Lung (tissue), 12 donors: ENCODE results near the gene ACACA. TPM values are rescaled to one million over a fixed set of nuclear protein-coding genes. Genes with fewer than 3 reads are reported as not detected.

ENCODE experiments used
- ATAC-seq: fragments of 200-7000 bp; cut with Tn5 transposase; one replicate; pipeline ENCODE4 v1.9.1; 2020; ENCODE audit warnings: moderate number of reproducible peaks; ENCODE audit not compliant: insufficient read depth, low FRiP score
- DNase-seq, 3 donors: peaks; one replicate each; pipeline ENCODE4 v3.0.0-alpha.2; 2013 to 2017
- H3K27ac ChIP-seq, 2 donors: one replicate each; pipeline ENCODE4 v1.5.1; 2013; ENCODE audit warnings: mild to moderate bottlenecking in 2 of 2, moderate library complexity in 2 of 2, control low read depth in 1 of 2, inconsistent platforms in 1 of 2, low read depth in 1 of 2, low read length in 1 of 2
- H3K27me3 ChIP-seq, 3 donors: one replicate each; pipeline ENCODE4 v1.5.1; 2013; ENCODE audit warnings: low read length in 2 of 3; ENCODE audit not compliant: control insufficient read depth in 3 of 3, insufficient read depth in 3 of 3
- H3K36me3 ChIP-seq, 4 donors: one replicate each; pipeline ENCODE4 v1.5.1; 2013; ENCODE audit warnings: low read length in 4 of 4, mild to moderate bottlenecking in 1 of 4, moderate library complexity in 1 of 4; ENCODE audit not compliant: control insufficient read depth in 4 of 4, insufficient read depth in 4 of 4
- H3K4me1 ChIP-seq, 5 donors: one replicate each; pipeline ENCODE4 v1.5.1; 2013; ENCODE audit warnings: low read length in 5 of 5, mild to moderate bottlenecking in 2 of 5, moderate library complexity in 1 of 5; ENCODE audit not compliant: control insufficient read depth in 5 of 5, insufficient read depth in 5 of 5
- H3K4me3 ChIP-seq: one replicate; pipeline ENCODE4 v1.5.1; 2013; ENCODE audit warnings: mild to moderate bottlenecking, control low read depth, moderate library complexity
- H3K9ac ChIP-seq, 2 donors: one replicate each; pipeline ENCODE4 v1.5.1; 2013; ENCODE audit warnings: low read length in 2 of 2, control low read depth in 1 of 2; ENCODE audit not compliant: insufficient read depth in 1 of 2
- H3K9me3 ChIP-seq, 4 donors: one replicate each; pipeline ENCODE4 v1.5.1; 2013; ENCODE audit warnings: low read length in 3 of 4, mild to moderate bottlenecking in 1 of 4, moderate library complexity in 1 of 4; ENCODE audit not compliant: control insufficient read depth in 4 of 4, insufficient read depth in 3 of 4
- CTCF ChIP-seq: IDR thresholded peaks from 2 replicates; pipeline ENCODE4 v1.5.1; 2012; ENCODE audit warnings: mild to moderate bottlenecking; ENCODE audit errors: control extremely low read depth, extremely low read depth
- WGBS, 2 donors: extraction: QIAGEN DNeasy Blood & Tissue Kit; methylation state at CpG; one replicate each; pipeline ENCODE4 v1.1.7; 2013; 5-methylcytosine and 5-hydroxymethylcytosine counted together
- polyA plus RNA-seq, 2 donors: library from polyadenylated mRNA; stranded (reverse); fragments of 200-250 nt; gene quantifications; one replicate each; pipeline ENCODE4 v1.2.1, GENCODE V29; 2013
- total RNA-seq, 2 donors: library from RNA; depleted of rRNA in 1 of 2; stranded (reverse); fragments of >200 nt in 1 of 2; gene quantifications; one replicate each; pipeline ENCODE4 v1.2.1, GENCODE V29; 2014 to 2021
- donor health status: control.
- donor health status: control.
- donor health status: Bipolar disorder and iron deficiency.
- donor health status: healthy.
- donor health status: DM: yes; HTN: yes; CAD: no.

ACACA gene
- total and polyA plus RNA-seq, 4 donors: 26.0 to 111 (median 55.6) TPM

DNA sequence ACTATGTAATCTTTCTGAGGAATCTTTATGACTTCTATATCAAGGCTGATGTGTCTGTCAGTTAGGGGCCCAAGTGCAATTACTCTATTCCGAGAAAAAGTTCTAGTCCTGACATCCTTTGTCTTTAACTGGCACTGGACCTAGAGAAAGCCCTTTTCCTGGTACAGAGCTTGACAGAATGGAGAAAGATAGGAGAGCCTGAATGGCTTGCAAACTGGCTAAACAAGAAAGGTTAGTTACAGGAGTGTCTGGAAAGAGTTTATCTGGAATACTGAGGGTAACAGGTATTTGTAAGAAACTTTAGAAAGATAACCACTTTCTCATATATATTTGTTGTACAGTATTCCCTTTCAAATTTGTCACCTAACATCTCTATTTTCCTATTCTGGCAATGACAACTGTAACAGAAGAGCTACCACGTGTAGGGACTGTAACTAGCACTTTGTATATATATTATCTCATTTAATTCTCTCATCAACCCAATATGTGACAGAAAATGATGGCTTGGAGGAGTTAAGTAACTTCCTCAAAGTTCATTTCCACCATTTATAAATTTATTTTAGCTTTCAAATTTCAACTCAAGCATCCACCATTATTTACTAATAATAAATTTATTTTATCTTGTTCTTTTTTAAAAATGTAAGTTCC is 128.3 kb downstream of the ACACA start:
- no peak for TF ChIP-seq CTCF
- H3K9me3 ChIP-seq: no peaks in the 10 kb centered on the region

GRCh38 chr17:37276475-37276874 is 130.2 kb downstream of the ACACA start:
- Histone ChIP-seq H3K36me3 (peaks cover 3 to 14% (median 9%) of the 10 kb centered on the region in 4 donors), H3K4me1 (peaks cover 0 to 16% (median 15%) of the 10 kb centered on the region in 5 donors), H3K27ac (no peak overlapping the region), H3K9ac (no peak overlapping the region), H3K4me3 (no peak overlapping the region), H3K9me3 (no peaks in the 10 kb centered on the region), H3K27me3 (no peaks in the 10 kb centered on the region)
- ATAC-seq (no peak), DNase-seq (no peak)
- WGBS, 2 donors: 0% methylated on average over 1 of the region's 1 CpG
- TF ChIP-seq CTCF: no peak

More for the DNA sequence above, 128.3 kb downstream of the ACACA start:
- peaks cover 0 to 20% (median 16%) of the 10 kb centered on the region in 5 donors for H3K4me1 ChIP-seq
- no peak overlapping the region for H3K27ac ChIP-seq
- H3K27me3 ChIP-seq: no peaks in the 10 kb centered on the region
- ATAC-seq (no peak), DNase-seq (peak in 2 of 3 donors; percentile 29 to 55)
- no peak overlapping the region for H3K4me3 ChIP-seq
- 73 to 78% methylated on average over 2 of the region's 2 CpGs for WGBS, 2 donors
- peaks cover 1 to 14% (median 9%) of the 10 kb centered on the region in 4 donors for H3K36me3 ChIP-seq
- H3K9ac ChIP-seq: no peak overlapping the region

- H3K27ac ChIP-seq: no peak overlapping the region
- TF ChIP-seq CTCF: no peak
- no peaks in the 10 kb centered on the region for H3K9me3 ChIP-seq
- peak; percentile 41 for ATAC-seq
- H3K36me3 ChIP-seq: peaks cover 4 to 18% (median 7%) of the 10 kb centered on the region in 4 donors
- H3K9ac ChIP-seq: no peak overlapping the region
- peaks cover 0 to 16% (median 15%) of the 10 kb centered on the region in 5 donors for H3K4me1 ChIP-seq
- H3K27me3 ChIP-seq: no peaks in the 10 kb centered on the region
- WGBS, 2 donors: 64 to 86% methylated on average over 6 of the region's 6 CpGs
- DNase-seq: peak in 1 of 3 donors; percentile 13
- no peak overlapping the region for H3K4me3 ChIP-seq
Observed at GRCh38 chr17:37274461-37274860, 132.2 kb downstream of the ACACA start.
